CD4-positive, alpha-beta T cell treated with Interferon alpha-2 for 1 hour (primary cell): Measurements from ENCODE around the gene PCDH1.

Experiments used
- DNase-seq, 2 donors: peaks; one replicate each; pipeline ENCODE4 v3.0.0-alpha.2; 2020 to 2022

Gene PCDH1

DNA sequence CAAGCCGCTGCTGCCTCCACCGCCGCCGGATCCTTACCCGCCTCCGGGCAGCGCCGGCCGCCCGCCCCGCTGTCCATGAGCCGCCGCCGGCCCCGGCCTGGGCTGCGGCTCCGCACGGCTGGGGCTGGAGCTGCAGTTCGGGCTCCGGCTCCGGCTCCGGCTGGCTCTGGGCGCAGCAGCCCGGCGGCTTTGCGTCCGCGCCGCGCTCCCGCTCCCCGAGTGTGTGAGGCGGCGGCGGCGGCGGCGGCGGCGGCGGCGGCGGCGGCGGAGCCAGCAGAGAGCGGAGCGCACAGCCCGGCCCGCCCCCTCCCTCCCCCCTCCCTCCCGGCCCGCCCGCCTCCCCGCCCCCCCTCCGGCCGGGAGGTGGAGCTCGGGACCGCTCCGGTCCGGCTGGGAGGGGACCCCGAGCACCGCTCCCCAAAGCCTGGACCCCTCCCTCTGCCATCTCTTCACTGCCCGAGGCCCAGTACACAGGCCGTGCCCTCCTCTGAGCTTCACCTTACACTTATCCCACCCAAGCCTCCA is at the start of gene PCDH1:
Gene PCDH1, minus strand, starts transcription at position 225 of the 525 bp plus-strand sequence. Its CDS starts 148 bp downstream, at position 77.
- DNase-seq = peak in 1 of 2 donors; percentile 38

DNA sequence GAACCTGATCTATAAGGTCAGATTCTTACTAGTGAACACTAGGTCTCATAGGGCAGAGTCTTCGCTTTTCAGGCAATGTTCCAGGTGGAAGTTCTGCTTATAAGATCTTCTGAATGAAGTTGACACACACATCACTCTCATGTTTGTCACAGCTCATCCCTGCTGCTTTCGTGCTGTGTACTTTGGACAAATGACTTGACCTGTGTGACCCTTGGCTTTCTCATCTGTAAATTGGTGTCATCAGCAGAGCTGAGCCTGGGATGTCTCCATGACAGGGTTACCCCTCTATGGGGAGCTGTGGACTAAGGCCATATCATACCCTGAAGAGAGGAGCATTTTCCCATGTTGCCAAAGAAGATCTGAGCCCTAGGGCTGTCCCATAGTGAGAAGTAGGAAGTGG is 48.2 kb upstream of the PCDH1 start:
- no peak for DNase-seq

DNA sequence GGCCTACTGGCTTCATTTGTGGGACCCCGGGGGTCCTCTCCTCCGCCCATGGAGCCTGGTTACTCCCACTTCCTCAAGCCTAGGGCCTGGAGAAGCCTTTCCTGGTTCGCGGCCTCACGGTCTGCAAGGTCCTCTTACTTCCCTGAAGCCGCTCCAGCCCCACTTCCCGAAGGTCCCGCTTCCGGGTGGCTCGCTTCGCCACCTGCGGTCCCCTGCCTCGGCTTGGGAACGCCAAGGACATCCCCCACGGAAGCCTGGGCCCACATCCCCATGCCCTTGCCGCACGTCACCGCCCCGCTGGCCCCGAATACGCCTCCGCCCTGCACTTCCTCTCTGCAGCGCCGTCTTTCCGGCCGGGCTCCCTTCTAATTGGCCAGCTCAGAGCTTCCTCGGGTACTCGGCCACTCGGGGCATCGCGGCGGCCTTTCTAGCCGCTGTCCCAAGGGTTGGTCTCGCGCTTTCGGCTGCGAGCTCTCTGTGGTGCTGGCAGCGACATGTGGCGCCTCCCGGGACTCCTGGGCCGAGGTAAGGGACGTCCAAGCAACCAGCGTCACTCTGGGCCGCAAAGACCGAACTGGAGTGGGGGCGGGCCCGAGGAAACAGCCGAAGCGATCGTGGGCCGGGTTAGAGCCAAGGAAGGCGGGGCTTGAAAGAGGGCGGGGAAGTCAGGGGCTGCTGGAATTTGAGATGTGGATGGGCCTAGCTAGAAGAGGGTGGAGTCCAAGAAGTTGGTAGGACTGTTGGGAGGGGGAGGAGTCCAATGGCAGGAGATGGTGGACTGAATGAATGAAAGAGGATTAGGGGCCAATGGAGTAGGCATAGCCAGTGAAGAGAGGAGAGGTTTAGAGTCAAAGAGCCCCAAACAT is 45.5 kb upstream of the PCDH1 start, which contains the start of gene DELE1:
Gene DELE1, plus strand, starts transcription at position 424 of the 866 bp plus-strand sequence. Its CDS starts 71 bp downstream, at position 495.
- DNase-seq = peak; percentile 88 to 90

DNA sequence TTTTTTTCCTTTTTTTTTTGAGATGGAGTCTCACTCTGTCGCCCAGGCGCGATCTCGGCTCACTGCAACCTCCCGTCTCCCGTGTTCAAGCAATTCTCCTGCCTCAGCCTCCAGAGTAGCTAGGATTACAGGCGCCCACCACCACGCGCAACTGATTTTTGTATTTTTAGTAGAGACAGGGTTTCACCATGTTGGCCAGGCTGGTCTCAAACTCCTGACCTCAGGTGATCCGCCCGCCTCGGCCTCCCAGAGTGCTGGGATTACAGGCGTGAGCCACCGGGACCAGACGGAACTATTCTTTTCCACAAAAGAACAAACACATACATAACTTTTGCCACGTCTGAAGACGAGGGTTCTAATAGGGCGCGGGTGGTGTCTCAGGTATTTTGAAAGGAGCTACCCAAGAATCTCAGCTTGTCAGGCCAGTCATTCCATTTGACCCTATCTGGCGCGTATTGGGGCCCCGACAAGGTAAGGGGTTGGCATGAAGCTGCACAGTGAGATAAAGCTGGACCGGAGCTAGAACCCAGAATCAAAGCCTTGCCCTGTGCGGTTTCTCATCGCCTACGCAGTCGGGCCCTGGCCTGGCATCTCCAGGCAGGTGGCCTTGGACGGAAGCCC is 44.7 kb upstream of the PCDH1 start:
- peak in 1 of 2 donors; percentile 5 for DNase-seq

DNA sequence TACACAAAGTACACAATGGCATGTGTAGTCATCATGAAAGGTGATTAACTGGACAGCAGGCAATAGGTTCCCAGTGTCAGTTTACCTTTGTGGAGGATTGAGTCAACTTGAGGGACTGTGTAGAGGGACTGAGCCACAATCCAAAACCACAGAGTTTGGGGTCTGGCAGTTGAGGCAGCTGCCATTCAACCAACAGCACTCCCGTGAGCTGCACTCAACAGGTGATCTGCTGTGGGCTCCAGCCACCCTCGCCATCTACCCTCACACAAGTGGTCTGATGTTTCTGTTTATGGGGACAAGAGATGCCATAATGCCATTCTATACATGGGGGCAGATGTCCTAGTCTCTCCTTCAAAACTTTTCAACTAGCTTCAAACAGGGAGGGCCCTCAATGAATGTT is 42.6 kb upstream of the PCDH1 start:
- no peak for DNase-seq

DNA sequence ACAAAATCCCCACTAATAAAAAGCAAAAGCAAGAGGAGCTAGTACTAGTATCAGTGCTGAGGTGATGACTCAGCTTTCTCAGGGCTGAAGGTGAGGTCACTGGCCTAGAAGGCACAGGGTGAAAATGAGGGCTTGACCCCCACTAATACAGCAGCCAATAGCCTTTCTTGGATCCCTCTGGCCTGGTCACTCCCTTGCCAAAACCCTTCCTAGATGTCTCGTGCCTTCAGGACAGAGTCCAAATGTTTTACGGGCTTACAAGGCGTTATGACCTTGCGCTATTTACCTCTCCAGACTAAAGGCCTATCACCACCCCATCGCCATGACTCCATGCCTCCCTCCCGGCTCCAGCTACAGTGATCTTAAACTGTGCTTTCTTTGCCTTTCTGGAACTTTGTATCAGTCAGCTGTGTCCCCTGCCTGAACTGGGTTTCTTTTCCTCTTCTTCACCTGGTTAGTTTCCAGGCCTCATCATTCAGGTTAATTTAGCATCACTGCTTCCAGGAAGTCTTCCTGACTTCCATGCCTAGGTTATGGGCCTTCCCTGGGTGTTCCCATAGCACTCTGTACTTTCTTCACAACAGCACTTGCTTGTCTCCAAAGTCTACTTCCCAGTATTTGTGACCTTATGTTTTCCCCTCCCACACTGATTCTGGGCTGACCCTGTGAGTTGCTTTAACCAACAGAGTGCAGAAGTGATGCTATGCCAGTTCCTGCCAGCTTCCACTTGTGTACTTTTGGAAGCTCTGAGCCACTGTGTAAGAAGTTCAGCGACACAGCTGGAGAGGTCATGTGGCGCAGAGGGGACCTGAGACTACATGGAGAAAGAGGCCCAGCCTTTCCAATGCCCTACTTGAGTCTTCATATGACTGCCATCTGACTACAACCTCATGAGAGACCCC is 41.3 kb upstream of the PCDH1 start:
- no peak for DNase-seq

DNA sequence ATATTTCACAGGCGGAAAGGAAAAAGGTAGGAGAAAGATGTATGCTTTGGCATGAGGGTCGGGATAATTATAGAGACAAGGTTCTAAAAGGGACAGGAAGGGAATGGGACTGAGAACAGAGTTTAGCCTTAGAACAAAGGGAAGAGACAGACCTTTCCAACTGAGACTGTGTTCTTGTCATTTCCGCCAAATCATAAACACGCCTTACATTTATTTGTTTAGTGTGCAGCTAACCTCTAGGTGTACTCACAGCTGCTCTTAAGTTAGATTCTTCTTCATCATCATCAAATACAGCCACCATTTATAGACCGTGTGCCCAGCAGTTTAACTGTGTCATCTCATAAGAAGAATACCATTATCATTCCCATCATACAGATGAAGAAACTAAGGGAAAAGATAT is 39.5 kb upstream of the PCDH1 start:
- DNase-seq = no peak

DNA sequence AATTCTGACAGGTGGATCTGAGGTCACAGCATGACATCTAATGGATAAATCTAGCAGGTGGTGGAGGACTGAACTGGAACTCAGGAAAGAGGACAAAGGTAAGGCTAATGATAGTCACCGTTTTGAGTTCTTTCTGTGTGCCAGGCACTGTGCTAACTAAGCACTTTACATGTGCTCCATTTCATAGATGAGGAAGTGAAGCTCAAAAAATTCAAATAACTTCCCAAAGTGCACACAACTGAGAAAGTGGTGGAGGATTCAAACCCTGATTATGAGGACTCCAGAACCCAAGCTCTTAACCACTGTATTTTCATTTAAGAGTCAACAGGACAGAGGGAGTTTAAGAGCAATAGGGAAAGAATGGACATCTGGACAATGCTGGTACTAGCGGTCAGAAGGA is 38.3 kb upstream of the PCDH1 start:
- DNase-seq = no peak

DNA sequence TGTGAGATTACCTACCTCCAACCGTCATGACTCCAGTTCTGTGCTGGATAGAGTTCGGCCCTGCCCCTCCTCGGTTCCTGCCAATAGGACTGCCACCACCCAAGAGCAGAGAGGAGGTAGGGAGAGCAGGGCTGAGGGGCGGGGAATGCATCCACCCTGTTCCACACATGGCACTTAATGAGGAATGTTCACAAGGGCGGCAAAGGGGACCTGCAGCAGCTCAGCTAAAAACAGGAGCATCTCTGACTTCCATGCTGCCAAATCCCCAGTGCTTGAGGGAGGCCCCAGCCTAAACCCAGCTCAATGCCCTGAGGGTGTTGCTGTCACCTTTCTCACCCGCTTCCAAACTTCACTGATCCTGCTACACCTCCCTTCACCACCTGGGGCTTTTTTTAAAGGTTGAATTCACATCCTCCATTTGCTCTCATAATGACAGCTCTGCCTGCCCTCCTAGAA is 37.7 kb upstream of the PCDH1 start:
- DNase-seq = no peak

DNA sequence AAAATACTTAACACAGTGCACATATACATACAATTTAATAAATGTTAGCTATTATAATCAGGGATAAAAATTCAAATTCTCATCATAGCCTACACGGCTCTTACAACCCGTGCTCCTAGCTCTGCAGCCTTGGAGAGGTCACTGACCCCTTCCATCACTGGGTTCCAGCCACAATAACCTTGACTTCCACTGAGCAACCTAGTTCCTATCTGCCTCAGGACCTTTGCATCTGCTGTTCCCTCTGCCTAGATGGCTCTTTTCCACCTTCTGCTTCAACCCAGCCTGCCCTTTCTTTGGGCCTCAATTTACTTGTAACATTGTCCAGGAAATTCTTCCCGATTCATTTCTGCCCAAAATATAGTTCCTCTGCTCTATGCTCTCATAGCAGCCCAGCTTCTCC is 36.6 kb upstream of the PCDH1 start:
- DNase-seq = no peak

DNA sequence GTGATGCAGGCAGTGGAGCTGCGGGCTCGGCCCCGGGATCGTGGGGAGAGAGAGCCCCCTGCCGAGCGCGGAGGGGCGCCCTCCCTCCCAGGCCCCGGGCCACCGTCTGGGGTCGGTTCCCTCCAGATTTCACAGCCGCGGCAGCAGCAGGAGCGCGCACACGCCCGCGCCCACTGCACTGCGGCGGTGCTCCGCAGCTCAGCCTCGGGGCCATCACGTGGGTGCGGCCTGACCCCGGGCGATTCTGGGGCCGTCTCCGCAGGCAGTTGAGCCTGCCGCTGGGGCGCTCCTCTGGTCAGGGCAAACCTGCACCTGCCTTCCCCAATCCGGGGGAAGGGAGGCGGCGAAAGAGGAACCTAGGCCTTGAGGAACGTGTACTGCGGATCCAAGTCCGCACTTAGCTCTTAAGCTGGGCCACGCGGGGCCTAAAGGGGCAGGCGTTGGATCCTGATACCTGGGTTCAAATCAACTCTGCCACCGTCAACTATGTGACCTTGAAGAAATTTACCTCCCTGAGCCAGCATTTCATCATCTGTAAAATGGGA is 36.1 kb upstream of the PCDH1 start:
- DNase-seq = peak; percentile 12 to 45

DNA sequence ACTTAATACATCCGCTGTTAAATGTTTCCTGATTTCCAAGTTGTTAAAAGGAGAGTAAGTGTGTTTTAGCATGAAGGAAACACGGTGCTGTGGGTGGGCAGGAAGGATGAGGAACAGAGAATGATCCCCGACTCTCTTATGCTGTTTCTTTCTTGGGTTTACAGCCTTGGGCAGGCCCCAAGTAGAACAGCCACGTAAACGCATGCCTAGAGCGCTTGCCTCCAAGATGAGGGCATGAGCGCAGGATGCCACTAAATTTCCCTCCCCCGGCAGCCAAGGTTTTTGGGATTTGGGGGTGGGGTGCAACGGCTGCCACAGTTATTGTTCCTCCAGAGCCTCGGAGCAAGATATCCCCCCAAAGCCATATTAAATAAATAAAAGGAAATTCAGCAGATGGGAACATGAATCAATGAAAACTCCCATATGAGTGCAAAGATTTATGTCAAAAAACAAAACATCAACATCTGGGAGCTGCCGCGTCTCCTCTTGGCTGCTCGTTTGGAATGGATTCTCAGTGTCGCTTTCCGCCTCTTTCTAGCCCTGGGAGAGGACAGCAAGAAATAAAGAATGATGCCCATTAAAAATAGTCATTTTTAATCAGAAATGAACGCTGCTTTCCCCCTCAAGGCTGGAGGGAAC is 35.5 kb upstream of the PCDH1 start:
- DNase-seq = no peak

DNA sequence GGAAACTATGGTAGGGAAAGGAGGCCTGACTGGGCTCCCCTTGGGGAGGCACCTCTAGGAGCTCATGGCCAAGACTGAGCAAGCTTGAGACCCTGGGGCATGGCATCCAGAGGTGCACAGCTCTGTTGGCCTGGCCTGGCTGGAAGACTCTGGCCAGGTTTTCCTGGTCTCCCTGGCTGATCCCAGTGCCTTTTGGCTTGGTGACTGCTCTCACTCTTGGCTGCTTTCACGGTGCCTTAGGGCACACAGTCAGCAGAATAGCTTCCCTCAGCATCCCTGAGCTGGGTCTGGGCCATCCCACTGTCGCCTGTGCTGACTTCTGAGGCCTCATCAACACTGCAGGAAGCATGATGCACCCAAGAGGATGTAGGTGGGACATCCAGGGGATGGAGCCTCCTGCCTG is 32.1 kb upstream of the PCDH1 start:
- no peak for DNase-seq

DNA sequence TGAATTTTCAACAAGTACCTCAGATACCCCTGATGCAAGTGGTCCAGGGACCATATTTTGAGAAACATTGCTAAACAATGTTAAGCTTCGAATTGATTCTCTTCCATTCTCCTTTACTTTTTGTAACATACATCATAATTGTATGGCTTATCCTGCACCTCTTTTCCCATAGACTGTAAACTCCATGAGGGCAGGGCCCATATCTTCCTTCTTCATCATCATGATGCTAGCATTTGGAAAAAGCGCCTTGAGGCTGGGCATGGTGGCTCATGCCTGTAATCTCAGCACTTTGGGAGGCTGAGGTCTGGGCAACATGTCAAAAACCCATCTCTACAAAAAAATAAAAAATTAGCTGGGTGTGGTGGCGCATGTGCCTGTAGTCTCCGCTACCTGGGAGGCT is 31.0 kb upstream of the PCDH1 start:
- no peak for DNase-seq

DNA sequence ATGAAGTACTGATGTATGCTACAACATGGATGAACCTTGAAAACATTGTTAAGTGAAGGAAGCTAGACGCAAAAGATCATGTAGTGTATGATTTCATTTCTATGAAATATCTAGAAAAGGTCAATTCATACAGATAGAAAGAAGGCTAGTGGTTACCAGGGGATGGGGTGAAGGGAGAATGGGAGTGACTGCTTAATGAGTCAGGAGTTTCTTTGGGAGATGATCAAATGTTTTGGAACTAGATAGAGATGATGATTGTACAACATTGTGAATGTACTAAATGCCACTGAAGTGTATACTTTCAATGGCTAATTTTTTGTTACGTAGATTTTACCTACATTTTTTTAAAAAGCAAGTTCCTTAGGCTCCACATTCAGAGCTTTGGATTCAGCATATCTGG is 30.6 kb upstream of the PCDH1 start:
- no peak for DNase-seq

DNA sequence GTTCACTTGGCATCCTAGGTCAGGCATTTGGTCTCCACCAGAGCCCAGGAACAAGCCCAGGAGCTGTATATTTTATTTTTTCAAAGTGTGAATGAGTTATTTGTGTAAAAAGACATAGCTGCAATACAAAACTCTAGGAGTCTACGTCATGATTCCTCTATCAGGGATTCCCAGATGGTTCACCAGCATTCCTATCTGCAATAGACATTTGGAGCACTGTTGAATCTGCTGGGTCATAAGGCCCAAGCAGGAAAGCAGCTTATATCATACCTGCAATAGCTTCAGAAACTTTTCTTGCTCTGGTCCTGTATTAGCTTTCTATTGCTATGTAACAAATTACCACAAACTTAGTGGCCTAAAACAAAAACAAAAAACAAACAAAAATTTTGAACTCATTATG is 28.8 kb upstream of the PCDH1 start:
- DNase-seq = no peak

DNA sequence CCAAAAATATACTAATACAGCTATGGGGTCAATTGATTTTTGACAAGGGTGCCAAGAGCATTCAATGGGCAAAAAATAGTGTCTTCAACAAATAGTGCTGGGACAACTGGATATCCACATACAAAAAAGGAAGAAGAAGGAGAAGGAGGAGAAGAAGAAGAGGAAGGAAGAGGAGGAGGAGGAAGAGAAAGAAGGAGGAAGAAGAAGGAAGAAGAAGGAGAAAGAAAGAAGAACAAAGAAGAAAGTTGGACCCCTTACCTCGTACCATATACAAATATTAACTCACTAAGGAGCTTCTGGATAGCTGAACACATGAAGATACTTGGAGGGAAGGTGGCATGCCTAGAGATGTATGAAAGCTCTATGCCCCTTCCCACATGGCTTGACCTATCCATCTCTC is 28.3 kb upstream of the PCDH1 start:
- no peak for DNase-seq

DNA sequence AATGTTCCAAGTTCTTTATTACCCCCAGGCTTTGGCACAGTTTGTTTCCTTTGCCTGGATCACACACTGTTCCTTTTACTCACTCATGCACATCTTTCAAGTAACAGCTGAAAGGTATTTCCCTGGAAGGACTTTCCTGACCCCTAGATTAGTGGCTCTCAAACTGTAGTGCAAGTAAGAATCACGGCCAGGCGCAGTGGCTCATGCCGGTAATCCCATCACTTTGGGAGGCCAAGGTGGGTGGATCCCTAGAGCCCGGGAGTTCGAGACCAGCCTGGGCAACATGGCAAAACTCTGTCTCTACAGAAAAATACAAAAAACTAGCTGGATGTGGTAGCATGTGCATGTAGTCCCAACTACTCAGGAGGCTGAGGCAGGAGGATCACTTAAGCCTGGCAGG is 26.3 kb upstream of the PCDH1 start:
- no peak for DNase-seq

DNA sequence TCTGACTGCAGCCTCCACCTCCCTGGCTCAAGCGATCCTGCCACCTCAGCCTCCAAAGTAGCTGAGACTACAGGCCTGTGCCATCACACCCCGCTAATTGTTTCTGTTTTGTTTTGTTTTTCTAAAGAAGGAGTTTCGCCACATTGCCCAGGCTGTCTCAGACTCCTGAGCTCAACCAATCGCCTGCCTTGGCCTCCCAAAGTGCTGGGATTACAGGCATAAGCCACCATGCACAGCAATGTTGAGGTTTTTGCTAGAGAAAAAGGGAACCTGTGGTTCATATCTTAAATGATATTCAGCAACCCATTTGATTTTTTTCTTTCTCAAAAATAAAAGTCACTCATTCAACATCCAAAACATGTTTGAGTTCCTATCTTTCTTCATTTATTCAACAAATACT is 25.1 kb upstream of the PCDH1 start:
- DNase-seq = no peak

DNA sequence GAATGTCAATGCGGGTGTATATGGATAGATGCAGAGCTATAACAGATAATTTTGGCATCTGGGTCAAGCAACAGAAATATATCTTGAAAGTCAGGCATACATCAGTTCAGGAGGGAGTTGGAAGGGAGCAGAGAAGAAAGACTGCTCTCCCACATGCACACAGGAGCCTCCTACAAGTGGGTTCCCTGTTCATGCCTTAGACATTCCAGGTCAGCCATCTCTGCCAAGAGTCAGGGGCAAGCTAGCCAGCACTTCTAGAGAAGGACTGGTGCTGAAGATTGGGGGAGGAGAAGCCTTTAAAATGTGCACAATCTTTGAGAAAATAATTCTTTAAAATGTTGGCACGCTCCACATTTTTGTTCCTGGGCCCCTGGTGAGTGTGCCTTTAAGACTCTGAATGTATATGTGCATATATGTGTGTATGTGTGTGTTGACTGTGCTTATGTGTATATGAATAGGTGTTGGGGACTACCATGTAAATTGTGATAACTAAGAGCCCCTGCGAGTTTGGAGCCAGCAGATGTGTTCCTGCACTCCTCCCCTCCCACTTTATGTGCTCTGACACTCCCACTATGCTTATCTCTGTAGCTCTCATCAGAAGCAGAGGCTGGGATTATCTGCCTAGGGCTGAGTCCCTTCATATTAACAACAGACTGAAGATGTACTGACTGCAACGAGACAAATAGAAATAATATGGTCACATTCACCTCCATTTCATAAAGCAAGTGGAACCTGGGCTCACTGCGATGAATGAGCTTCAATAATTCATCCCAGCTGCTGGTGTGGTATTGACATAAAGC is 24.0 kb upstream of the PCDH1 start:
- DNase-seq = no peak

DNA sequence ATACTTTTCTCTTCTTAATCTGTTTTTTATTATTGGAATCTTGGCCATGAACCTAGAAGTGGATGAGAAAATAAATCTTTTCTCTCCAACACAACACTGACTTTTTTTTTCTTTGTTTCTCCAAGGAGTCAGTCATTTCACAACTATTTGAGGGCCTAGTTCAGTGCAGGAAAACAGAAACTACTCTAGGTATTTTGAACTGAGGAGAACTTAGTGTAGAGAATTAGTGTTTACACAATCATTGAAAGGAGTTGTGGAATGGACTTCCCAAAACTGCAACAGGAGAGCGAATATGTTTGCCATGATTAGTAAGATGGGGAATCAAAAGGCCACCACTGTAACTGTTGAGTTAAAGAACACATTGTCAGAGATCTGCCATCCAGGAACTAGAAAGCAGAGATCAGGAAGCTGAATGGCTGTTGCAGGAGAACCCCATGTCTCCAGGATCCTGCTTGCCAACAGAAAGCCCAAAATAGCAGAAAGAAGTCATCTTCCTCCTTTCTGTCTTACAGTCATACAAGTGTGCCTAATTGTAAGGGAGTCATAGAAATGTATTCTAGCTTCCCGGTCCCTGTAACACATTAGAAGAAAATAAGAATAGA is 20.3 kb upstream of the PCDH1 start:
- DNase-seq = no peak
